ENCODE results near the gene ZP1.

Gene ZP1

GRCh38 chr11:60921777-60922335 lies 54.5 kb downstream of the ZP1 start:
- DNase-seq (ENCODE audit: low read depth in 1 of 2, low spot score in 1 of 2) = no peak

DNA sequence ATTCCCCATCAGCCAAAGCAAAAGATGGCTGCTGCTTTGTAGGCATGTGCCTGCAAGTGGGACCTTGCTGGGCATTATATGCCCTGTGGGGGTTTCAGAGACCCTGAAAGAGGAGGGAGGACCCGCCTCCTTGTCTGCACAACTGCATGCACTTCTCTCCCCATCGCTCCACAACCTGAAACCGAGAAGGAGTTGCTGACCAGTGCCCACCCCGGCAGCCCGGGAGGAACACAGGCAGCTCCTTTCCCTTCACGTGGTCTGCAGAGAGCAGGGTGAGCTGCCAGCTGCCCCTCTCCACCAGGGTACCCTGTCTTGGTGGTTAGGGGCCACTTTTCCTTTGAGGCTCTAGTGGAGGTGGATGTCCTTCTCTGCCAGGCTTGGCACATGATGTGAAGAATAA lies 55.6 kb downstream of the ZP1 start:
- DNase-seq (ENCODE audit: low read depth in 1 of 2, low spot score in 1 of 2) = no peak

- DNase-seq (ENCODE audit: low read depth in 1 of 2, low spot score in 1 of 2) = no peak
Observed at GRCh38 chr11:60923326-60923725, 56.0 kb downstream of the ZP1 start.

DNA sequence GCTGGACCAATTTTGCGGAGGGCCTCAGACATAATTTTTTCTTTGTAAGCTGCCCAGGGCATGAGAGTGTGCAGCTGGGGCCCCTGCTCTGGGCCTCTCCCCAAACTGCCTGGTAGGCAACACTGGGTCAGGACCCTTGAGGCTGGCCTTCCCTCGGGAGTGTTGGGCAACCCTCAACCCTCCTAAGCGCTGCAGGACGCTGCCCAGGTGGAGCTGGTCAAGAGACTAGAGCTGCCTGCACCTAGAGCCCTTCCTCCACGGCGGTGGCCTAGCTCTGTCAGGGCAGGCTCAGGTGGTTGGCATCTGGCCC lies 56.4 kb downstream of the ZP1 start:
- no peak for DNase-seq (ENCODE audit: low read depth in 1 of 2, low spot score in 1 of 2)

DNA sequence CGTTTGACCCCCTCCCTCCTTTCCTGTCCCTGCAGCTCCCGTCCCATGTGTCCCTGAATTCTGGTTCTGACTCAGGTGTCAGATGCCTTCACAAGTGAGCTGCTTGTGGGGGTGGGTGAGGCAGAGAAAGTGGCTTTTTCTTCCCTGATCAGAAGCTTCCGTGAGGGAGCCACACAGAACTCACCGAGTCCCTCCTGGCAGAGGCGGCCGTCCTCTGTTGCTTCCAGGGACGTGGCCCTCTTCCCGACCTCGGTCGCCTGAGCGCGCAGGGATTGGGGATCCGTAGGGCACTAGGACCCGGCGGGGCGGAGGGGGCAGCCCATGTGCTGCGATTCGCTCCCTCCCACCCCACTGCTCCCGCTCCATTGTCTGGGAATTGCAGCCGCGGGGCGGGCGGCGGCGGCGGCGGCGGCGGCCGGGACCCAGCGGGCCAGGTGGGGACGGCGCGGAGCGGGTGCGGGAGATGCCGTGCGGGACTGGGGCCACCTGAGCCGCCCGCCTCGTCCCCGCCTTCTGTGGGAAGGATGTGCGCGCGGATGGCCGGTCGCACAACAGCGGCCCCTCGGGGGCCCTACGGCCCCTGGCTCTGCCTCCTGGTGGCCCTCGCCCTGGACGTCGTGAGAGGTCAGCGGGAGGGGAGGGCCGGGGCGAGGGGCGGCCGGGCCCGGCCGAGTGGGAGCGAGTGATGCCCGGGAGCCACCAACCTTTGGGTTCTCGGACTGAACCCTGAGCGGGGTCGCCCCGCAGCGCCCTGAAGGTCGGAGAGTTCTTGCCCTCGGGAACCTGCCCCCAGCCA lies 57.0 kb downstream of the ZP1 start, which contains the start of gene TMEM132A:
Gene TMEM132A, plus strand, starts transcription at position 351 of the 796 bp plus-strand sequence. Its CDS starts 174 bp downstream, at position 525.
- DNase-seq (ENCODE audit: low read depth in 1 of 2, low spot score in 1 of 2) = no peak

Data from stimulated activated CD4-positive, alpha-beta T cell treated with anti-CD3 and anti-CD28 coated beads, Interleukin-15, amount 100 ng/mL, for 1 hour (primary cell).